Activated B cell treated with CpG ODN at 0.5 μM for 24 hours (primary cell): ENCODE results near the gene KRT23. TPM values are rescaled to one million over a fixed set of nuclear protein-coding genes. Genes with fewer than 3 reads are reported as not detected.

Experiments
- ATAC-seq: fragments of 200-7000 bp; cut with Tn5 transposase; one replicate; pipeline ENCODE4 v1.10.0; 2021; ENCODE audit warnings: low read depth, mild to moderate bottlenecking, moderate library complexity
- CTCF ChIA-PET: fragments of 350-600 bp; sonication (Branson Sonifier 250); formaldehyde crosslinking; loops from one replicate; lab custom pipeline; 2021; ENCODE audit warnings: antibody characterized with exemption; lab: Charles Lee
- POLR2A ChIA-PET: fragments of 350-600 bp; sonication (Branson Sonifier 250); formaldehyde crosslinking; loops from one replicate; lab custom pipeline; 2021; ENCODE audit warnings: antibody characterized with exemption; lab: Charles Lee
- DNase-seq: peaks from one replicate; pipeline ENCODE4 v3.0.0; 2022
- H3K27ac Mint-ChIP-seq: one replicate; pipeline ENCODE4 v1.8.0; 2020; ENCODE audit warnings: mixed read lengths
- H3K27me3 Mint-ChIP-seq: one replicate; pipeline ENCODE4 v1.8.0; 2021; ENCODE audit warnings: mixed read lengths
- H3K36me3 Mint-ChIP-seq: one replicate; pipeline ENCODE4 v1.8.0; 2021; ENCODE audit warnings: low read depth, mixed read lengths
- H3K4me1 Mint-ChIP-seq: one replicate; pipeline ENCODE4 v1.8.0; 2021; ENCODE audit warnings: mixed read lengths
- H3K4me3 Mint-ChIP-seq: one replicate; pipeline ENCODE4 v1.8.0; 2020; ENCODE audit warnings: mild to moderate bottlenecking, mixed read lengths
- H3K9me3 Mint-ChIP-seq: one replicate; pipeline ENCODE4 v1.8.0; 2020; ENCODE audit warnings: mixed read lengths
- intact Hi-C: fragments of 100-400 bp; cut with micrococcal nuclease; formaldehyde crosslinking; loops from one replicate; pipeline ENCODE4 v1.15.1; 2024
- total RNA-seq: library from RNA; stranded (reverse); gene quantifications from 2 replicates; pipeline ENCODE4 v1.2.3, GENCODE V29; 2022
- TF ChIP-seq, protein P1 (sequence below): fragments of 200-600 bp; IDR thresholded peaks from one replicate; pipeline ENCODE4 v1.8.0; 2022; ENCODE audit warnings: antibody characterized with exemption, mild to moderate bottlenecking

Gene KRT23
- total RNA-seq, 1 donor from 2014 or later, result not detected

DNA sequence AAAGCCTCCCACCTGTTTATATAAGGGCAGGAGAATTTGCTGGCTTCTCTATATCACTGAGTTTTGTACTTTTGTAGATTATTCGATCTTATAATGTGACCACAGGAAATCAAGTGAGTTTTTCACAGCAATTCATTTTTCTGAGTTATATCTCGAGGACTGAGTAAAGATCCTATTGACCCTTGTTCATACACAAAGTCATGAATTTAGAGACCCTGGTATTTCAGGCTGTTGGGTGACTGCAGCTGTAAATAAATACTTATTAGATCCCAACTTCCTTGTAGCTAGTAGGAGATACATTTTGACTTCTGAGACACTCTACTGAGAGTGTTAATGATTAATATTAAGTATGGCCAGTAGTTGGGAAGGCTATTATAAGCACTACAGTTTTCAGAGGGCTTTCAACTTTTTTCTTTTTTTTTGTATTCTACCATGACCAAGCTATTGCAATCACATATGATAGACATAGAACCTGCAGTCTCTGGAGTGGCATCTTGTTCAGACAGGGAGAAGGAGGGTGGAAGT lies 49.2 kb downstream of the KRT23 start:
- intact Hi-C loops, result no loop called here
- CTCF ChIA-PET, result no interaction called here
- H3K27me3 Mint-ChIP-seq, result peaks cover 23% of the 10 kb centered on the region
- H3K27ac Mint-ChIP-seq, result no peak overlapping the region
- H3K9me3 Mint-ChIP-seq, result no peaks in the 10 kb centered on the region
- H3K4me3 Mint-ChIP-seq, result no peak overlapping the region
- H3K4me1 Mint-ChIP-seq, result no peaks in the 10 kb centered on the region
- POLR2A ChIA-PET, result no interaction called here
- no peaks in the 10 kb centered on the region for H3K36me3 Mint-ChIP-seq
- TF ChIP-seq, protein P1, sequence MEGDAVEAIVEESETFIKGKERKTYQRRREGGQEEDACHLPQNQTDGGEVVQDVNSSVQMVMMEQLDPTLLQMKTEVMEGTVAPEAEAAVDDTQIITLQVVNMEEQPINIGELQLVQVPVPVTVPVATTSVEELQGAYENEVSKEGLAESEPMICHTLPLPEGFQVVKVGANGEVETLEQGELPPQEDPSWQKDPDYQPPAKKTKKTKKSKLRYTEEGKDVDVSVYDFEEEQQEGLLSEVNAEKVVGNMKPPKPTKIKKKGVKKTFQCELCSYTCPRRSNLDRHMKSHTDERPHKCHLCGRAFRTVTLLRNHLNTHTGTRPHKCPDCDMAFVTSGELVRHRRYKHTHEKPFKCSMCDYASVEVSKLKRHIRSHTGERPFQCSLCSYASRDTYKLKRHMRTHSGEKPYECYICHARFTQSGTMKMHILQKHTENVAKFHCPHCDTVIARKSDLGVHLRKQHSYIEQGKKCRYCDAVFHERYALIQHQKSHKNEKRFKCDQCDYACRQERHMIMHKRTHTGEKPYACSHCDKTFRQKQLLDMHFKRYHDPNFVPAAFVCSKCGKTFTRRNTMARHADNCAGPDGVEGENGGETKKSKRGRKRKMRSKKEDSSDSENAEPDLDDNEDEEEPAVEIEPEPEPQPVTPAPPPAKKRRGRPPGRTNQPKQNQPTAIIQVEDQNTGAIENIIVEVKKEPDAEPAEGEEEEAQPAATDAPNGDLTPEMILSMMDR, result no peak
- ATAC-seq (no peak), DNase-seq (no peak)

DNA sequence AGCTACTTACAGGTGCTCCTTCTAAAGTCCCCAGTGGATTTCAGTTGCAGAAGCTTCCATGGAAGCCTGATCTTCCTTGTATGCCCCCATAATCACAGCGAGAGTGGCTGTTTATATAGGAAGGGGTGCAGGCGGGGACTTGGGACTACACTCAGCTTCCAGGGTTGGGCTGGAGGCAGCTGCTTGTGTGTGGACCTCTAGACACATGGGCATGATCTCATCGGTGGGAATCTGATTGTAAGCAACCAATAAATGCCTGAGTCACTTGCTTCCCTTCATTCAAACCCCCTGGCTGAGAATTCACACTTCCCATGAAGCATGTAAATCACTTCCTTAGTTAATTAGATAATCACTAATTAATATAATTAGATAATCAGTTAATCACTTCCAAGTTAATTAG lies 51.4 kb downstream of the KRT23 start:
- TF ChIP-seq, protein P1, result no peak
- ATAC-seq (no peak), DNase-seq (no peak)
- intact Hi-C loops, result no loop called here
- Mint-ChIP-seq H3K9me3 (no peaks in the 10 kb centered on the region), H3K27ac (no peak overlapping the region), H3K27me3 (peaks cover 23% of the 10 kb centered on the region), H3K36me3 (no peaks in the 10 kb centered on the region), H3K4me3 (no peak overlapping the region), H3K4me1 (no peaks in the 10 kb centered on the region)
- ChIA-PET CTCF (no interaction called here), POLR2A (no interaction called here)

DNA sequence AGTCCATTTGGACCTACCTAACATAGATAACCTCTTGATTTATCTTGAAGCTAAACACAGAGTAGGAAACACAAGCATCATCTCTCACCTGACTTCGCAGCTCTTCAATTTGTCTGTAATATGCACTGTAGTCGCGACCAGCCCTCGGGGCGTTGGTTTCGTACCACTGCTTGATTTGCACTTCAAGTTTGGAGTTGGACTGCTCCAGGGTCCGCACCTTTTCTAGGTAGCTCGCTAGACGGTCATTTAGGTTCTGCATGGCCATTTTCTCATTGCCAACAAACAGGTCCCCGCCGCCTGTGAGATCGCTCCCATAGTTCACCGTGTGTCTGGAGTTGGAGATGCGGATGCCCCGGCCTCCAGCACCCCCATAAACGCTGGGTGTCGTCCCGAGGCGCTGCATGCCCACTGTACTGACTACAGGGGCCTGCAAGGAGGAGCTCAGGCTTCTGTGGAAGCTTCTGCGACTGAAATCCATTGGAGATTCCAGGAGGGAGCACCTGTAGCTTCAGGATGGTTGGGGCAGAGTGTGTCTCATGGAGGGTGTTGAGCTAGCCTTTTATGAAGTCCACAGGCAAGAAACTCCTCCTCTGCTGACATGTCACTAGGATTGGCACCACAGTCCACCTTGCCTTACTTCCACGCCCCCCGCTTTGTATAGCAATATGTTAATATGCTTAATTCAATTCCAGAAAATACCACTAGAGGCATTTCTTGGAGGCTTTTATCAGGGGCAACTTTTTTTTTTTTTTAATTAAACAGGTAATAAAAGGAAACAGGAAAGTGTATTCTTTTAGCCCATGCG lies 52.5 kb downstream of the KRT23 start, which contains the start of gene KRT20:
TSS of gene KRT20 (minus strand) at position 535 of the 805 bp plus-strand sequence. CDS start at position 478, 57 bp downstream.
- H3K27ac Mint-ChIP-seq, result no peak within 1 kb of the TSS
- CTCF ChIA-PET, result no interaction called here
- intact Hi-C loops, result no loop called here

DNA sequence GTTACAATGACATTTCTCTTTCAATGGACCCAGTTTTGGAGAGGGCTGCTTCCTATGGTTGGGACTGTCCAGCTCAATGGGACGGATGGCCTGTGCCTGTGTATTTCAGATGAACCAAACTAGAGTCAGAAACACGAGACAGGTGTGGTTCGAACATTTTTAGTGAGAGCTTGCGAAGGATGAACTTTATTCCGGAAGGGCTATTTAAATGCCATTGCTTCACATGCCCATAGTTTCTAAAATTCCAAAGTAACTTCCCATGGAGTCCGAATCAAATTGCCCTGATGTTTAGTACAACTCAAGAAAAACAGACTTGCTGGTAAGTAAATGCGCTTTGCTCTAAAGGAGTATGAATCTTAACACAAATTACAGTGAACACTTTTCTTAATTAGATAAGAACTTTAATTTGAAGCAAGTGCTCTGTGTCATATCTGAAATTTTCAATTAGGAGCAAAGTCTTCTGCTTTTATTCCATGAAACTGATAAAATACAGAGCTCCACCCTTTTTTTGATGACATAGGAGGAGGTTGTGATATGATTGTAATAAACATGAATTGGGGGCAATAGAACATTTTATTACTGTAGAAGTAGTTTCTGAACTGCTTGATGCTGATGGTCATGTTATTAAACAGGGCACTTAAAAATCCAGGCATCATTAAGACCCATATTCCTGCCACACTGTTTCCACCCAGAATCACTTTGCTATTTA lies 53.7 kb downstream of the KRT23 start:
- ATAC-seq (no peak), DNase-seq (no peak)
- H3K27me3 Mint-ChIP-seq, result peaks cover 17% of the 10 kb centered on the region
- POLR2A ChIA-PET, result no interaction called here
- no peak overlapping the region for H3K27ac Mint-ChIP-seq
- H3K4me1 Mint-ChIP-seq, result no peaks in the 10 kb centered on the region
- H3K36me3 Mint-ChIP-seq, result no peaks in the 10 kb centered on the region
- CTCF ChIA-PET, result no interaction called here
- TF ChIP-seq, protein P1, result no peak
- H3K4me3 Mint-ChIP-seq, result no peak overlapping the region
- H3K9me3 Mint-ChIP-seq, result no peaks in the 10 kb centered on the region
- intact Hi-C loops, result no loop called here

More for the DNA sequence above, 52.5 kb downstream of the KRT23 start, which contains the start of gene KRT20:
- Mint-ChIP-seq H3K27me3 (peaks cover 24% of the 10 kb centered on the region), H3K36me3 (no peaks in the 10 kb centered on the region), H3K4me3 (no peak within 1 kb of the TSS), H3K4me1 (no peaks in the 10 kb centered on the region), H3K9me3 (no peaks in the 10 kb centered on the region)
- TF ChIP-seq, protein P1, result no peak
- POLR2A ChIA-PET, result interaction anchor here (0.6 kb wide), 1 partner anchor 791 kb away, joined by 6 read pairs; no protein-coding TSS in a partner anchor
- DNase-seq (no peak), ATAC-seq (no peak)

DNA sequence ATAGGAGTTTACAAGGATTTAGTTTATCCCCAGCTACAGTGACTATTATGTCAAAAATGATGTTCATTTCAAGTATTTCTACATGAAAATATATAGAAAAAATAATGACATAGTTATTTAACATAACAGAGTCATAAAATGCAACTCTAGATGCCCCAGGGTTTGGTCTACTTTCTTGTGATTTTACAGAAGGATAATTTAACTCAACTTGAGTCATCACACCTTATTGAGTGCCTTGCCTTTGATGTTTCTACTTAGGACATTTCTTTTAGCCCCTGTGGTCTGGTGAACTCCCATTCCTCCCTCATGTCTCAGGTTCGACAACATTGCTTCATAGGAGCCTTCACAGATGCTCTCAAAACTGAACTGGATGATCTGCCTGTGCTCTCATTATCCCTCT lies 54.4 kb downstream of the KRT23 start:
- H3K27ac Mint-ChIP-seq, result no peak overlapping the region
- ChIA-PET CTCF (no interaction called here), POLR2A (no interaction called here)
- DNase-seq (no peak), ATAC-seq (no peak)
- TF ChIP-seq, protein P1, result no peak
- H3K9me3 Mint-ChIP-seq, result no peaks in the 10 kb centered on the region
- H3K4me1 Mint-ChIP-seq, result no peaks in the 10 kb centered on the region
- H3K4me3 Mint-ChIP-seq, result no peak overlapping the region
- intact Hi-C loops, result no loop called here
- H3K36me3 Mint-ChIP-seq, result no peaks in the 10 kb centered on the region
- H3K27me3 Mint-ChIP-seq, result peaks cover 14% of the 10 kb centered on the region
